CD4-positive, alpha-beta T cell treated with Interleukin-17A for 4 hours (primary cell): ENCODE data around the gene ZNF883.
"Not testable (repeated sequence)": the region's sequence is repeated elsewhere in the genome, so short reads cannot be mapped to it uniquely, and the experiment has no call there.

Experiments used
- DNase-seq: peaks from one replicate; pipeline ENCODE4 v3.0.0-alpha.2; 2020; ENCODE audit warnings: mixed read lengths

ZNF883 gene

GRCh38 chr9:113011911-113012381, at the start of gene ZNF883:
Gene ZNF883, minus strand, starts transcription at chr9:113012192.
- peak; percentile 46 for DNase-seq

DNA sequence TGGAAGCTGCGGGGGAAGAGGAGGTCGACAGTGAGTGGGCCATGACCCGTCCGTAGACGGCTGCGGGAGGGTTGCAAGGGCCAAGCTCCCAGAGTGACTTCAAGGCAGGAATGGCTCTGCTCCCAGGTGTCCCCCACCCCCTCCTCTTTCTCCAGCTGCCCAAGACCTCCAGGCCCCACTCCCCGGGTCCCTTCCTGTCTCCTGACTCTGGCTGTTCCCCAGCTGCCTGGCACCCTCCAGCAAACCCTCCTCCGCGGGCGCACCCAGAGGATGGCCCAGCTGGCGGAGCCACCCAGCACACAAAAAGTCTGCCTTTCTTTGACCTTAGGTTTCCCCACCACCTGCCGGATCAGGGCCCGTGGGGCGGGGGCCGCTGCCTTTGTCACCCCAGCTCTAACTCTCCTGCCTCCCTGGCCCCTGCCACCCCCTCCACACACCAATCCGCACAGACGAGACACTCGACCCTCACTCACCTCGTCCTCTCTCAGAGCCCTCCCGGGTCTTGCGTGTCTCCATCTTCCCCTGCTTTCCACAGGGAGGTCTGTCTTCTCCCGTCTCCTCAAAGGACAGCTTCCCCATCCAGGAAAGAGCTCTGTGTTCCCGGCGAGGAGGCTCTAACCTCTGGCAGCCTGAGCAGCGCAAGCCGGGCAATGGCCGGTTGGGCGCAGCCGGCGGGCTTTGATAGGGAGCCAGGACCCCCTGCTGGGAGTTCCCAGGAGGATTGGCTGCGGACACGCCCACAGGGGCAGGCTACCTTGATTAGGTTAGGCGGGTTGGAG, 49.3 kb upstream of the ZNF883 start:
- not testable (repeated sequence) for DNase-seq

- not testable (repeated sequence) for DNase-seq
Observed at GRCh38 chr9:113059581-113060284, 47.7 kb upstream of the ZNF883 start.

DNA sequence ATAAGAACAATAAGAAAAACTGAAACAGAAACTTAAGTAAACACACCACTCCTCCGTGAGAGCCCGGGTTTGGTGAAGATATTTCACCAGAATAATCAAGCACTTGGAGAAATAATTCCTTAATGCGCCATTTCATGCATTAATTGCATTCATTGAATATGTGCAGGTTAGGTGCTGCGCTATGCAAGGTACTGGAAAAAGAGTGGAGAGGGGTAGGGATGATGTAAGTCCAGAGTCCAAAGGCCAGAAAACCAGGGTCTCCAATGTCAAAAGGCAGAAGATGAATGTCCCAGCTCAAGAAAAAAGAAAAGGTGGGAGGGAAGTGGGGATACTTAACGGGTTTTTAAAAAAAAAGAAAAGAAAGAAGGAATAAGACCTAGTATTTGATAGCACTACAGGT, 45.2 kb upstream of the ZNF883 start:
- no peak for DNase-seq

DNA sequence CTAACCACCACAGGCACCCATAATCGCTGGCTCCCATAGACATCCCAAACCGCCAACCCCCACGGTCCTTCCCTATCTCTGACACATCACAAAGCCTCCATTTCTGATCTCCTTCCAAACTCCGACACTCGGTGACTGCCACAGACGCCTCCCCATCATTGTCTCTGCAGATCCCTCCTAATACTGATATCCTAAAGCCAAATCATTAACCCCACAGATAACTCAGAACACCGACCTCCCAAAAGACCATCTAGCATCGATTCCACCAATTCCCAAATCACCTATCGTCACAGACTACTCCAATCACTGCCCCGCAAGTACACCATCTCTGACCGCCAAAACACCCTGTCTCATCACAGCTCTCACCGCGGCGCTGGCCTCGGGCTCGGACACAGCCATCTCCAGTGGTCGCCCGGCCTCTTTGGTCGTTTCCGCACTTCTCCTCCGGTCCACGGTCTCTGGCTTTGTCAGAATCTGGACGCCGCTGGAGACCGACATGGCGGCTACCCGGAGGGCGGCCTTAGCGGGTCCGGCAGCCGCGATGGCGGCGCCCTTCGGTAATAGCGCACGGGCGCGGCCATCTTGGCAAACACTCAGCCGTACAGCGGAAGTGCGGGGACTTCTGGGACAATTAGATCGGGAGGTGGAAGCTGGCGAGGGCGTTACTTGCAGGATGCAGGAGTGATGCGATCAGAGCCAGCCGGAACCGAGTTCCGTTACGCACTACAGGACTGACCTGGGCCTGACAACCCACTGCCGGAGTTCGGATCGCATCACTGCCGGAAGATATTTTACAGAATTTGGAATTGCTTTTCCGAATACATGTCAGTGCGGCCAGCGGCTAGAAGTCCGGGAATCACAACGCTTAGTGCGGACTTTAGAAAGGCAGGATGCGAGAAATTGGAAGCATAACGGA, 44.5 kb upstream of the ZNF883 start, which contains the start of gene ZFP37:
Gene ZFP37, minus strand, starts transcription at position 534 of the 916 bp plus-strand sequence. Its CDS starts 36 bp downstream, at position 498.
- DNase-seq: peak; percentile 87

DNA sequence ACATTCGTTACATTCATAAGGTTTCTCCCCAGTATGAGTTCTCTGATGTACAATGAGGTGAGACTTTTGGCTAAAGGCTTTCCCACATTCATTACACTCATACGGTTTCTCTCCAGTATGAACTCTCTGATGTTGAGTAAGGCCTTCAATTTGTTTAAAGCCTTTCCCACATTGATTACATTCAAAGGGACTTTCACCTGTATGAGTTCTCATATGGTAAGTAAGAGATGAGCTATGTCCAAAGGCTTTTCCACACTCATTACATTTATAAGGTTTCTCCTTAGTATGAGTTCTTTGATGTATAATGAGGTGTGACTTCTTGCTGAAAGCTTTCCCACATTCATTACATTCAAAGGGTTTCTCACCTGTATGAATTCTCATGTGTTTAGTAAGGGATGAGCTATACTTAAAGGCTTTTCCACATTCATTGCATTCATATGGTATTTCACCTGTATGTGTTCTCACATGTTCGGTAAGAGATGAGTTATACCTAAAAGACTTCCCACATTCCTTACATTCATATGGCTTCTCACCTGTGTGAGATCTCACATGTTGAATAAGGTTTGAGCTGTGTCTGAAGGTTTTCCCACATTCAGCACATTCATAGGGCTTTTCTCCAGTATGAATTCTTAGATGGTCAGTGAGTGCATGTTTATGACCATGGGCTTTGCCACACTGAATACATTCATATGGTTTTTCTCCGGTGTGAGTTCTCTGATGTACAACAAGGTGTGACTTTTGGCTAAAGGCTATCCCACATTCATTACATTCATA, 31.1 kb upstream of the ZNF883 start:
- no peak for DNase-seq

GRCh38 chr9:113026200-113026599, 14.2 kb upstream of the ZNF883 start:
- DNase-seq: no peak

- no peak for DNase-seq
Observed at GRCh38 chr9:113018247-113018646, 6.3 kb upstream of the ZNF883 start.

GRCh38 chr9:113012492-113012891, 500 bp upstream of the ZNF883 start:
- no peak for DNase-seq

GRCh38 chr9:113005777-113006176, 6.2 kb downstream of the ZNF883 start:
- DNase-seq: no peak

GRCh38 chr9:112997236-112997941, 14.6 kb downstream of the ZNF883 start:
- no peak for DNase-seq

DNA sequence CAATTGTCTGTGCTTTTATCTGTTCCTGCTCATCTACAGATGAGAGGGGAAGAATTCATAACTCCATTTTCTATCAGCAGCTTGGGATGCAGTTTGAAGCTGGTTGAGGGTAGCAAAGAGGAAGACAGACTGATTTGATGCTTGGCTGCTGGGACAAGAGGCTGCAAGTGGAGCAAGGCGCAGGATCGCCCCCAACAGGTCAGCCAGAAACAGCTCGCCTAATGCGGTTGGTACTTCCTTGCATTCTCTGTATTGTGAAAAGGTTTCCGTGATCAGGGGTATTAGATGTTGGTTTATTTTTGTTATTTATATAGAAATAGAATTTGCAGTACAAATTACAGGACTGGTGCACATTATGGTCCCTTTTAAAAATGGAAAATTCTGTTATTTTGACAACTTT, 40.6 kb downstream of the ZNF883 start:
- no peak for DNase-seq

GRCh38 chr9:112970939-112971338, 41.1 kb downstream of the ZNF883 start:
- DNase-seq: no peak

DNA sequence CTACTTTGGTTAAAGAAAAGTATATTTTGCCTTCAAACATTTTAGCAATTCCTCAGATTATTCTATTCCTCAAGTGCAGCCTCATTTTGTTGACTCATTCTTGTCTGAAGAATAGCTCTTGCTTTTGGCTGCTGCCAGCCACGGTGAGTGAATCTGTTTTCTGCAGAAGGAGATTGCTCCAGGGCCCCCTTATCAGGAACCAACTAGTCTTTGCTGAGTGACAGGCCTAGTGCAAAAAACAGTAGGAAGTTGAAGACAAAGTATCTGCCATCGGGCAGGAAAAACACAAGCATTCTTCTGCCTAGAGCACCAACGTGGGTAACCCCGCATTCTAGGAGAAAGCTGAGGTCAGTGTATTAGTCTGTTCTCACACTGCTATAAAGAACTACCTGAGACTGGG, 42.3 kb downstream of the ZNF883 start:
- no peak for DNase-seq

DNA sequence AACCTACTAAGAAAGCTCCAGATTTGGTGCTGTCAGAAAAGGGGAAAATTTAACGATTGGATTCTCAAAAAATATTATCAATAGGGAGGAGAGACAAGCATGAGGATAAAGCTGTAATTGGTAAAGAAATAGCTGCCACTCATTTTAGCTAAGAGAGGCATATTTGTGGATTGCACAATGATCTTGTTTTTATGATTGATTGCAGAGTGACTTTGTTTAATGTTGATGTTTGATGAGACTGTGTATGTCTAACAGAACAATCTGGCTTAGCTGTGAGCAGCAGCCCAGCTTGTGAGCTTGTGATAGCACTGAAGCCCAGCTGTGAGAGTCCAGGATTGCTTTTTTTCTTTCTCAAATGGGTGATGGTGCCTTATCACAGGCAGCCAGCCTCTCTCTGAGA, 56.4 kb downstream of the ZNF883 start:
- DNase-seq: no peak

- no peak for DNase-seq
Observed at GRCh38 chr9:112945620-112946208, 66.3 kb downstream of the ZNF883 start.

- DNase-seq: no peak
Observed at GRCh38 chr9:112939418-112939817, 72.6 kb downstream of the ZNF883 start.

GRCh38 chr9:112933696-112934095, 78.3 kb downstream of the ZNF883 start:
- DNase-seq: no peak

- DNase-seq: no peak
Observed at GRCh38 chr9:112925058-112925641, 86.8 kb downstream of the ZNF883 start.

GRCh38 chr9:112921549-112921948, 90.4 kb downstream of the ZNF883 start:
- no peak for DNase-seq

- no peak for DNase-seq
Observed at GRCh38 chr9:112917987-112918362, 94.0 kb downstream of the ZNF883 start.
